HCT116 (cell line): ENCODE data around the gene RHOBTB1.

ENCODE experiments used
- CTCF ChIP-seq, 3 experiments: fragments of 200-600 bp in 1 of 3; sonication (generic) in 1 of 3; IDR thresholded peaks in 2 of 3; conservative IDR thresholded peaks in 1 of 3; 2 replicates each; pipeline ENCODE4 v1.5.1; 2012 to 2017; ENCODE audit warnings: low read depth in 2 of 3, low read length in 2 of 3, antibody characterized with exemption in 1 of 3, borderline replicate concordance in 1 of 3, control low read depth in 1 of 3, mild to moderate bottlenecking in 1 of 3, mixed read lengths in 1 of 3, mixed run types in 1 of 3, moderate library complexity in 1 of 3; ENCODE audit not compliant: insufficient read depth in 1 of 3
- JUND ChIP-seq: IDR thresholded peaks from 2 replicates; pipeline ENCODE4 v1.6.1; 2012
- POLR2A ChIP-seq: IDR thresholded peaks from 2 replicates; pipeline ENCODE4 v1.7.0; 2011; ENCODE audit warnings: borderline replicate concordance; ENCODE audit not compliant: insufficient read depth, insufficient read length; ENCODE audit errors: extremely low read depth
- POLR2AphosphoS5 ChIP-seq: IDR thresholded peaks from 2 replicates; pipeline ENCODE4 v1.6.1; 2011; ENCODE audit warnings: mild to moderate bottlenecking, low read depth, low read length, moderate library complexity
- REST ChIP-seq: IDR thresholded peaks from 2 replicates; pipeline ENCODE4 v1.6.1; 2012; ENCODE audit warnings: low read depth
- SIN3A ChIP-seq: IDR thresholded peaks from 2 replicates; pipeline ENCODE4 v1.6.1; 2012; ENCODE audit warnings: low read depth
- YY1 ChIP-seq: IDR thresholded peaks from 2 replicates; pipeline ENCODE4 v1.6.1; 2011; ENCODE audit warnings: low read length, low read depth, moderate library complexity, mild to moderate bottlenecking; ENCODE audit not compliant: insufficient replicate concordance; ENCODE audit errors: extremely low read depth
- ZNF274 ChIP-seq: fragments of 200-500 bp; sonication (Bioruptor generic); IDR thresholded peaks from 2 replicates; pipeline ENCODE4 v1.6.1; 2014; ENCODE audit warnings: mild to moderate bottlenecking, low read depth, low read length, inconsistent platforms

- TF ChIP-seq CTCF (IDR thresholded peaks at IDR 0.05 in 2 of 3, conservative IDR thresholded peaks at IDR 0.05 in 1 of 3; ENCODE audit: borderline replicate concordance in 1 of 3, insufficient read depth in 1 of 3, low read depth in 2 of 3, low read length in 2 of 3) (no peak), REST (no peak), POLR2A (no peak), YY1 (no peak), POLR2AphosphoS5 (no peak), SIN3A (no peak), JUND (no peak), ZNF274 (no peak)
Measured at GRCh38 chr10:60853637-60854036, 90.3 kb downstream of the RHOBTB1 start.
